Lower lobe of right lung (tissue), 2 donors: ENCODE data around the gene DCUN1D4. TPM values are rescaled to one million over a fixed set of nuclear protein-coding genes. Genes with fewer than 3 reads are reported as not detected.

ENCODE experiments used
- ATAC-seq, 2 donors: fragments of 200-7000 bp; cut with Tn5 transposase; one replicate each; pipeline ENCODE4 v1.9.1; 2020 to 2022; ENCODE audit warnings: mild to moderate bottlenecking in 2 of 2, moderate library complexity in 2 of 2
- DNase-seq: peaks from one replicate; pipeline ENCODE4 v3.0.0-alpha.2; 2020
- H3K27ac ChIP-seq: fragments of 200-600 bp; one replicate; pipeline ENCODE4 v1.8.0; 2022
- H3K27me3 ChIP-seq: fragments of 200-600 bp; one replicate; pipeline ENCODE4 v1.8.0; 2022; ENCODE audit warnings: low read depth
- H3K36me3 ChIP-seq: fragments of 200-600 bp; one replicate; pipeline ENCODE4 v1.8.0; 2022; ENCODE audit warnings: mild to moderate bottlenecking
- H3K4me1 ChIP-seq: fragments of 200-600 bp; one replicate; pipeline ENCODE4 v1.8.0; 2022
- H3K4me3 ChIP-seq: fragments of 200-600 bp; one replicate; pipeline ENCODE4 v1.8.0; 2022; ENCODE audit warnings: mild to moderate bottlenecking
- H3K9me3 ChIP-seq: fragments of 200-600 bp; one replicate; pipeline ENCODE4 v1.8.0; 2022
- intact Hi-C: fragments of 100-400 bp; cut with DNase I; formaldehyde crosslinking; loops from one replicate; pipeline ENCODE4 v1.11.0; 2022
- total RNA-seq: library from RNA; stranded (reverse); fragmentation: NEBNext Ultra II Directional; extraction: Animal tissue kit (Norgen Biotek cat#: 25700); gene quantifications from one replicate; pipeline ENCODE4 v1.2.1, GENCODE V29; 2021
- TF ChIP-seq, protein P1 (sequence below): fragments of 200-600 bp; IDR thresholded peaks from one replicate; pipeline ENCODE4 v1.8.0; 2022; ENCODE audit warnings: antibody characterized with exemption, mild to moderate bottlenecking
- donor health status: DM: no; HTN: yes; CAD: no; lungs with severe emphysema.

DCUN1D4 gene
- total RNA-seq, 1 donor from 2014 or later, result 49.5 TPM

DNA sequence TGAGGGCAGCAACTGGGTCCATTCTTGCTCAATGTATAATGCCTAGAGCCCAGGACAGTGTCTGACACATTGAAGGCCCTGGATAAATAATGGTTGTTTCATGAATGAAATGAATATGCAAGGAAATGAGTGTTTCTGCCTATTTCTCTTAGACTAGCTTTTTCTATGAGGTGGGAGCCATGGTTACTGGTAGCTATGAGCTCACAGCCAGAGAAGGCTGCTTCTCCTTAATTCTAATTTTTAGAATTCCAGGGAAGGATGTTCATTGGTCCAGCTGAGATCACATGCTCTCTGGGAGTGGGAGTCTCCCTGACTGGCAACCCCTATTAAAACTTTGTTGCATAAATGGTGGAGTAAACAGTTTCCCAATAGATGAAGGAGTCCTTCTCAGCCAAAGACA, 9.7 kb upstream of the DCUN1D4 start:
- no peaks in the 10 kb centered on the region for H3K36me3 ChIP-seq
- ATAC-seq (no peak), DNase-seq (no peak)
- no peak overlapping the region for H3K4me3 ChIP-seq
- intact Hi-C loops, result no loop called here
- no peaks in the 10 kb centered on the region for H3K4me1 ChIP-seq
- no peaks in the 10 kb centered on the region for H3K9me3 ChIP-seq
- TF ChIP-seq, protein P1, sequence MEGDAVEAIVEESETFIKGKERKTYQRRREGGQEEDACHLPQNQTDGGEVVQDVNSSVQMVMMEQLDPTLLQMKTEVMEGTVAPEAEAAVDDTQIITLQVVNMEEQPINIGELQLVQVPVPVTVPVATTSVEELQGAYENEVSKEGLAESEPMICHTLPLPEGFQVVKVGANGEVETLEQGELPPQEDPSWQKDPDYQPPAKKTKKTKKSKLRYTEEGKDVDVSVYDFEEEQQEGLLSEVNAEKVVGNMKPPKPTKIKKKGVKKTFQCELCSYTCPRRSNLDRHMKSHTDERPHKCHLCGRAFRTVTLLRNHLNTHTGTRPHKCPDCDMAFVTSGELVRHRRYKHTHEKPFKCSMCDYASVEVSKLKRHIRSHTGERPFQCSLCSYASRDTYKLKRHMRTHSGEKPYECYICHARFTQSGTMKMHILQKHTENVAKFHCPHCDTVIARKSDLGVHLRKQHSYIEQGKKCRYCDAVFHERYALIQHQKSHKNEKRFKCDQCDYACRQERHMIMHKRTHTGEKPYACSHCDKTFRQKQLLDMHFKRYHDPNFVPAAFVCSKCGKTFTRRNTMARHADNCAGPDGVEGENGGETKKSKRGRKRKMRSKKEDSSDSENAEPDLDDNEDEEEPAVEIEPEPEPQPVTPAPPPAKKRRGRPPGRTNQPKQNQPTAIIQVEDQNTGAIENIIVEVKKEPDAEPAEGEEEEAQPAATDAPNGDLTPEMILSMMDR, result no peak
- H3K27me3 ChIP-seq, result no peaks in the 10 kb centered on the region
- H3K27ac ChIP-seq, result no peak overlapping the region

DNA sequence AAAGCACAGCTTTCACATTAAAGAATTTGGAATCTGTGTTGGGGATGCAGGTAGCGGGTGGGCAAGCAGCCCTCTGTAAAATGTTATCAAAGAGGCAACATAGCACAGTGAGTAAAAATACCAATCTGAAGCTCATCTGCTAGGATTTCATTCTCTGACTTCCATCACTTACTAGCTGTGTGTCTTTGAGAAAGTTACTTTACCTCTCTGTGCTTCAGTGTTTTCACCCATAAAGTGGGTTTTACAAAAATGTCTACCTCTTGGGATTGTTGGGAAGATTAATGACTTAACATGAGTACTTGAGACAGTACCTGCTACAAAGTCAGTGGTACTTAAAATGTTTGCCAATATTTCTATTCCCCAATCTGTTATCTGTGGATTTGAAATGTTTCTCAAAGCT, 7.9 kb upstream of the DCUN1D4 start:
- H3K27me3 ChIP-seq, result no peaks in the 10 kb centered on the region
- TF ChIP-seq, protein P1, result no peak
- no peaks in the 10 kb centered on the region for H3K36me3 ChIP-seq
- intact Hi-C loops, result loop anchor here (5.0 kb wide), 1 partner anchor 192 kb away; no protein-coding TSS in a partner anchor
- H3K9me3 ChIP-seq, result no peaks in the 10 kb centered on the region
- no peak for DNase-seq
- no peak overlapping the region for H3K4me3 ChIP-seq
- no peak overlapping the region for H3K27ac ChIP-seq
- no peaks in the 10 kb centered on the region for H3K4me1 ChIP-seq
- no peak for ATAC-seq

DNA sequence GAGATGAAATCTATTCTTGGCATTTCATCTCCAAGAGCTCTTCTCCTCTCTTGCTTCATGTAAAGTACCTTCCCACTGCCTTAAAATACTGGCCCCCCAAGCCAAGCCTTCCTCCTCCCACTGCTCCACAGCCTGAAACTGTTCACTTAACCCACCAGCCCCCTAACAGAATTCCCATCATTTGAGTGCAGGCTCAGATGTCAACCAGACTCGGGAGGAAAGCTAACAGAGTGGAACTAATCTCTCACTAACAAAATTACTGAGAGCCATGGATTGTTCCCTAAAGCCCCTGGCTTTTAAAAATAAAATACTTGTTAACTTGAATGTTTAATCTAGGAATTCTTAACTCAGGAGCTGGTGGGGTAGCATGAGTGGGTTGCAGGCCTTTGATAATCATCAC, 7.1 kb upstream of the DCUN1D4 start:
- ATAC-seq (no peak), DNase-seq (no peak)
- TF ChIP-seq, protein P1, result no peak
- Histone ChIP-seq H3K9me3 (no peaks in the 10 kb centered on the region), H3K4me3 (no peak overlapping the region), H3K36me3 (no peaks in the 10 kb centered on the region), H3K27me3 (no peaks in the 10 kb centered on the region), H3K27ac (no peak overlapping the region), H3K4me1 (no peaks in the 10 kb centered on the region)
- intact Hi-C loops, result loop anchor here (5.0 kb wide), 1 partner anchor 191 kb away; no protein-coding TSS in a partner anchor

DNA sequence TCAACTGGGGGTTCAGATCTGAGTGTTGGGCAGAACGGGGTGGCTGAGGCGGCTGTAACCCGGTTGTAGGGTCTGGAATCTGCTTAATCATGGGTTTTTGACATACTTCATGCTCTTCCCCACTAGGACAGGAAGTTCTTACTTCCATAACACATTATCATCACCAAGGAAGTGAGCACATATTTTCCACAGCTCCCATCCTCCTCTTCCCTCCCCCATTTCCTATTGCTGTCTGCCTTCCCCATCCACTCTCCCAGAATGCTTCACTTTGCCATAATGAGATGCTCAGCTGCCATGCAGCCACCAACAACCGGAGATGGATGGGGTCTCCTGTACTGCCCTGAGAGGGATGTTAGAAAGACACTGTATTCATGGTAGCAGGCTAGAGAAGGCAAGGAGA, 6.4 kb upstream of the DCUN1D4 start:
- Histone ChIP-seq H3K27me3 (no peaks in the 10 kb centered on the region), H3K27ac (no peak overlapping the region), H3K4me3 (no peak overlapping the region), H3K36me3 (no peaks in the 10 kb centered on the region), H3K9me3 (no peaks in the 10 kb centered on the region), H3K4me1 (no peaks in the 10 kb centered on the region)
- intact Hi-C loops, result loop anchor here (5.0 kb wide), 1 partner anchor 191 kb away; no protein-coding TSS in a partner anchor
- DNase-seq (no peak), ATAC-seq (peak in 1 of 2 donors; percentile 19)
- TF ChIP-seq, protein P1, result no peak

DNA sequence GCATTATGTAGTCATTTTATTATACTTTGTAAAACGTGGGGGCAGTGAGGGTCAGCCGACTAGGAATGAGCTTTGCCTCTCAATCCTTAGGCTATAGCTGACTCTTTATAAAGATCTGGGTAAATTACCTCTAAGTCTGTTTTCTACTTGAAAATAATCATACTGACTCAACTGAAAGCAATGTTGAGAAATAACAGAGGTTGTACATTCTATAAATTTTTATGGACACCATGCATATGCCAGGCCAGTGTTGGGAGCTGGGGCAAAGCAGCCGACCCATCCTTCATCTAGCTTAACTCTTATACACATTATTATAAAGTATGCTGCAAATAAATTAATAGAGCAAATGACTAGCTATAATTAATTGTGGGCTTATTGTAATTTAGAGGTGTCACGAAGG, 2.2 kb upstream of the DCUN1D4 start:
- H3K36me3 ChIP-seq, result no peaks in the 10 kb centered on the region
- TF ChIP-seq, protein P1, result no peak
- H3K4me1 ChIP-seq, result peaks cover 8% of the 10 kb centered on the region
- ATAC-seq (no peak), DNase-seq (no peak)
- H3K27ac ChIP-seq, result no peak overlapping the region
- H3K9me3 ChIP-seq, result no peaks in the 10 kb centered on the region
- no peak overlapping the region for H3K4me3 ChIP-seq
- H3K27me3 ChIP-seq, result no peaks in the 10 kb centered on the region
- intact Hi-C loops, result no loop called here

DNA sequence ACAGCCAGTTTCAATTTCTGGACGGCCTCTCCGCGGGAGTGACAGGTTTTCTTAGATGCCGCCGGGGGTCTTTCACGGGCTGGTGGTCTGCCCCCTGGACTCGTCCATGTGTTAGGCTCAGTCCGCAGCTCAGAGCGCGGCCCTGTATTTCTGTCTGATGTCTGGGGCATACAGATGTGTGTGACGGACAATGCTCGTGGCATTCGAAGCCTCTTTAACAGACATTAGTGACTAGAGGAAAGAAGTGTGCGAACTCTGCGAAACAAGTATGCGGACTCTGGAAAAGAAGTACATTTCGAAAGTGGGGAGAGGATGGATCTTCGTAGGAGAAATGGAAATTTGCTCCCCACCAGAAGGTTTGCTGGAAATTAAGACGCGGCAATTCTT, 793 bp upstream of the DCUN1D4 start:
- TF ChIP-seq, protein P1, result no peak
- Histone ChIP-seq H3K4me1 (peaks cover 8% of the 10 kb centered on the region), H3K36me3 (no peaks in the 10 kb centered on the region), H3K4me3 (peak overlapping the region; percentile 84), H3K27me3 (no peaks in the 10 kb centered on the region), H3K27ac (peak overlapping the region; percentile 74), H3K9me3 (no peaks in the 10 kb centered on the region)
- DNase-seq (no peak), ATAC-seq (no peak)
- intact Hi-C loops, result no loop called here
